ENCODE measurements around the gene ULK1.
"Not testable (repeated sequence)": the region's sequence is repeated elsewhere in the genome, so short reads cannot be mapped to it uniquely, and the experiment has no call there.

The ULK1 gene

GRCh38 chr12:131885543-131886057 is 8.8 kb upstream of the ULK1 start:
- no peak for DNase-seq (ENCODE audit: low read depth in 2 of 2)

GRCh38 chr12:131891722-131892121 is 2.7 kb upstream of the ULK1 start:
- DNase-seq (ENCODE audit: low read depth in 2 of 2): not testable (repeated sequence)

GRCh38 chr12:131892711-131893604 is 1.5 kb upstream of the ULK1 start:
- DNase-seq (ENCODE audit: low read depth in 2 of 2): no peak

- DNase-seq (ENCODE audit: low read depth in 2 of 2): no peak
These were observed 663 bp upstream of the ULK1 start for GRCh38 chr12:131893605-131894312.

GRCh38 chr12:131894981-131895639 is 688 bp downstream of the ULK1 start:
- DNase-seq (ENCODE audit: low read depth in 2 of 2): no peak

- DNase-seq (ENCODE audit: low read depth in 2 of 2): no peak
These were observed 1.2 kb downstream of the ULK1 start for GRCh38 chr12:131895640-131896079.

GRCh38 chr12:131896080-131896810 is 1.8 kb downstream of the ULK1 start:
- DNase-seq (ENCODE audit: low read depth in 2 of 2): peak; percentile 18 to 59

- no peak for DNase-seq (ENCODE audit: low read depth in 2 of 2)
These were observed 2.4 kb downstream of the ULK1 start for GRCh38 chr12:131896811-131897270.

GRCh38 chr12:131897276-131897675 is 2.9 kb downstream of the ULK1 start:
- no peak for DNase-seq (ENCODE audit: low read depth in 2 of 2)

- no peak for DNase-seq (ENCODE audit: low read depth in 2 of 2)
These were observed 3.5 kb downstream of the ULK1 start for GRCh38 chr12:131897875-131898274.

- DNase-seq (ENCODE audit: low read depth in 2 of 2): no peak
These were observed 6.0 kb downstream of the ULK1 start for GRCh38 chr12:131900397-131900796.

- no peak for DNase-seq (ENCODE audit: low read depth in 2 of 2)
These were observed 7.3 kb downstream of the ULK1 start for GRCh38 chr12:131901431-131902331.

GRCh38 chr12:131902332-131903241 is 8.2 kb downstream of the ULK1 start:
- no peak for DNase-seq (ENCODE audit: low read depth in 2 of 2)

- no peak for DNase-seq (ENCODE audit: low read depth in 2 of 2)
These were observed 9.1 kb downstream of the ULK1 start for GRCh38 chr12:131903270-131904255.

- no peak for DNase-seq (ENCODE audit: low read depth in 2 of 2)
These were observed 9.9 kb downstream of the ULK1 start for GRCh38 chr12:131904346-131904745.

GRCh38 chr12:131905081-131905629 is 10.7 kb downstream of the ULK1 start:
- DNase-seq (ENCODE audit: low read depth in 2 of 2): no peak

- DNase-seq (ENCODE audit: low read depth in 2 of 2): no peak
These were observed 11.2 kb downstream of the ULK1 start for GRCh38 chr12:131905630-131906091.

All from stimulated activated CD8-positive, alpha-beta memory T cell treated with anti-CD3 and anti-CD28 coated beads, Interleukin-7, amount 100 ng/mL, for 4 hours (primary cell).